Liver (tissue), 3 donors: ENCODE data around the gene MOCS3.

Experiments used
- CTCF ChIP-seq: fragments of 150-350 bp; IDR thresholded peaks from 2 replicates; pipeline ENCODE4 v1.5.1; 2017; ENCODE audit warnings: improper control_type of control experiment, low read depth, low read length; ENCODE audit not compliant: missing input control
- EGR1 ChIP-seq, 2 donors: IDR thresholded peaks; 2 replicates each; pipeline ENCODE4 v1.6.1; 2016 to 2018; ENCODE audit warnings: antibody characterized with exemption in 2 of 2, low read depth in 2 of 2
- JUND ChIP-seq, 2 donors: IDR thresholded peaks; 2 replicates each; pipeline ENCODE4 v1.6.1; 2016; ENCODE audit warnings: antibody characterized with exemption in 2 of 2
- MAX ChIP-seq: IDR thresholded peaks from 2 replicates; pipeline ENCODE4 v1.6.1; 2016; ENCODE audit warnings: antibody characterized with exemption
- RAD21 ChIP-seq, 2 donors: IDR thresholded peaks; 2 replicates each; pipeline ENCODE4 v1.6.1; 2016; ENCODE audit warnings: antibody characterized with exemption in 2 of 2, mild to moderate bottlenecking in 2 of 2
- REST ChIP-seq: IDR thresholded peaks from 2 replicates; pipeline ENCODE4 v1.6.1; 2016; ENCODE audit warnings: antibody characterized with exemption, mild to moderate bottlenecking
- SP1 ChIP-seq: IDR thresholded peaks from 2 replicates; pipeline ENCODE4 v1.6.1; 2018; ENCODE audit warnings: antibody characterized with exemption, mild to moderate bottlenecking
- YY1 ChIP-seq: IDR thresholded peaks from 2 replicates; pipeline ENCODE4 v1.6.1; 2016; ENCODE audit warnings: antibody characterized with exemption, mild to moderate bottlenecking
- donor health status: healthy.
- donor health status: healthy.

DNA sequence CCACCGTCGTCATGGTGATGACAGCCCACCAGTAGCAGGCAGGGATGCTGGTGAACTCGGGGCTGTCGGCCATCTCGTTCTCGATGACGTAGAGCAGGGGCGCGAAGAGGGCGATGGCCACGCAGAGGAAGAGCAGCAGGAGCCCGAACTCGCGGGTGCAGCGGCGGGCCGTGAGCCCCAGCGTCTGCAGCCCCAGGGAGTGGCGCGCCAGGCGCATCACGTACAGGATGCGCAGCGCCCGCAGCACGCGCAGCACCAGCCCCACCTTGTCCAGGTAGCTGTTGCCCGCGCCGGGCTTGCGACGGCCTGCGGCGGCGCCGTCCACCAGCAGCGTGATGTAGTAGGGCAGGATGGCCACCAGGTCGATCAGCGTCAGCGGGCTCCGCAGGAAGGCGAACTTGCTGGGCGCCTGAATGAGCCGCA lies 45.7 kb downstream of the MOCS3 start:
- TF ChIP-seq CTCF (no peak), RAD21 (IDR thresholded peaks at IDR 0.05) (no peak), REST (no peak), EGR1 (IDR thresholded peaks at IDR 0.05; ENCODE audit: low read depth in 2 of 2) (no peak), MAX (no peak), SP1 (no peak), JUND (IDR thresholded peaks at IDR 0.05) (no peak), YY1 (no peak)
